CD4-positive, alpha-beta T cell (primary cell): ENCODE data around the gene GLOD4. TPM values are rescaled to one million over a fixed set of nuclear protein-coding genes. Genes with fewer than 3 reads are reported as not detected.

ENCODE experiments used
- ATAC-seq: fragments of 200-7000 bp; cut with Tn5 transposase; one replicate; pipeline ENCODE4 v1.10.0; 2022; ENCODE audit warnings: mild to moderate bottlenecking; ENCODE audit not compliant: poor library complexity
- CTCF ChIA-PET: fragments of 350-600 bp; sonication (Branson Sonifier 250); formaldehyde crosslinking; loops from one replicate; lab custom pipeline; 2021; ENCODE audit warnings: antibody characterized with exemption, inconsistent platforms; lab: Charles Lee
- POLR2A ChIA-PET: fragments of 350-600 bp; sonication (Branson Sonifier 250); formaldehyde crosslinking; loops from one replicate; lab custom pipeline; 2021; ENCODE audit warnings: antibody characterized with exemption, inconsistent platforms; lab: Charles Lee
- DNase-seq, 14 experiments: peaks; one replicate each; pipeline ENCODE4 v3.0.0-alpha.2; 2013 to 2020; ENCODE audit warnings: mixed read lengths in 2 of 14
- H3K27ac ChIP-seq, 2 donors: one replicate each; pipeline versions ENCODE4 v1.5.1 to v1.7.0; 2013; ENCODE audit warnings: low read length in 2 of 2, low read depth in 1 of 2, mild to moderate bottlenecking in 1 of 2
- H3K27me3 ChIP-seq, 2 experiments: 1 replicate in 1 of 2; 2 replicates in 1 of 2; pipeline versions ENCODE4 v1.6.1 to v1.7.0; 2013; ENCODE audit warnings: low read length in 2 of 2, control low read depth in 1 of 2, mild to moderate bottlenecking in 1 of 2, moderate library complexity in 1 of 2; ENCODE audit not compliant: insufficient read depth in 2 of 2, control insufficient read depth in 1 of 2
- H3K36me3 ChIP-seq: one replicate; pipeline ENCODE4 v1.6.1; 2013; ENCODE audit warnings: low read length, control low read depth; ENCODE audit not compliant: insufficient read depth
- H3K4me1 ChIP-seq: one replicate; pipeline ENCODE4 v1.6.1; 2013; ENCODE audit warnings: low read length, control low read depth; ENCODE audit not compliant: insufficient read depth
- H3K4me3 ChIP-seq: one replicate; pipeline ENCODE4 v1.5.1; 2013; ENCODE audit warnings: mild to moderate bottlenecking, low read length, moderate library complexity
- H3K9me3 ChIP-seq, 2 experiments: 1 replicate in 1 of 2; 2 replicates in 1 of 2; pipeline versions ENCODE4 v1.6.1 to v1.7.0; 2013; ENCODE audit warnings: low read length in 2 of 2, mild to moderate bottlenecking in 2 of 2, control low read depth in 1 of 2, moderate library complexity in 1 of 2; ENCODE audit not compliant: control insufficient read depth in 1 of 2, insufficient read depth in 1 of 2
- H3K27ac Mint-ChIP-seq: one replicate; pipeline ENCODE4 v1.8.0; 2020; ENCODE audit warnings: mixed read lengths
- H3K27me3 Mint-ChIP-seq: one replicate; pipeline ENCODE4 v1.8.0; 2021; ENCODE audit warnings: mixed read lengths
- H3K36me3 Mint-ChIP-seq: one replicate; pipeline ENCODE4 v1.8.0; 2021; ENCODE audit warnings: low read depth, mixed read lengths
- H3K4me1 Mint-ChIP-seq: one replicate; pipeline ENCODE4 v1.8.0; 2021; ENCODE audit warnings: low read depth, mixed read lengths
- H3K4me3 Mint-ChIP-seq: one replicate; pipeline ENCODE4 v1.8.0; 2020; ENCODE audit warnings: mild to moderate bottlenecking, mixed read lengths
- H3K9me3 Mint-ChIP-seq: one replicate; pipeline ENCODE4 v1.8.0; 2020; ENCODE audit warnings: mixed read lengths
- intact Hi-C, 2 experiments: fragments of 100-400 bp; cut with DNase I in 1 of 2; cut with micrococcal nuclease in 1 of 2; formaldehyde crosslinking; loops; one replicate each; pipeline versions ENCODE4 v1.15.1 to v1.9.0; 2023 to 2025; cut with DNase I, micrococcal nuclease
- total RNA-seq, 174 experiments: library from RNA in 2 of 174; stranded (reverse) in 2 of 174; gene quantifications; one replicate each; pipeline ENCODE4 v1.2.3 and lab custom pipeline; 2021 to 2026
- TF ChIP-seq, protein P1 (sequence below): fragments of 200-600 bp; IDR thresholded peaks from one replicate; pipeline ENCODE4 v1.8.0; 2022; ENCODE audit warnings: antibody characterized with exemption, mild to moderate bottlenecking

Gene GLOD4
- total RNA-seq, 2 experiments from 2014 or later = 88.0 to 89.3 TPM

GRCh38 chr17:718075-718474, 64.0 kb downstream of the GLOD4 start:
- ATAC-seq (no peak), DNase-seq (no peak)
- Mint-ChIP-seq H3K9me3 (no peaks in the 10 kb centered on the region), H3K4me1 (peaks cover 15% of the 10 kb centered on the region), H3K27me3 (no peaks in the 10 kb centered on the region), H3K4me3 (no peak overlapping the region), H3K27ac (no peak overlapping the region), H3K36me3 (peaks cover 9% of the 10 kb centered on the region)
- Histone ChIP-seq H3K27ac (no peak overlapping the region), H3K36me3 (no peaks in the 10 kb centered on the region), H3K4me1 (peaks cover 23% of the 10 kb centered on the region), H3K27me3 (no peaks in the 10 kb centered on the region), H3K9me3 (no peaks in the 10 kb centered on the region), H3K4me3 (no peak overlapping the region)
- CTCF ChIA-PET = interaction anchor here (1.3 kb wide), 1 partner anchor 278 kb away, joined by 4 read pairs; the partner anchor contains the start of gene TIMM22
- TF ChIP-seq, protein P1, sequence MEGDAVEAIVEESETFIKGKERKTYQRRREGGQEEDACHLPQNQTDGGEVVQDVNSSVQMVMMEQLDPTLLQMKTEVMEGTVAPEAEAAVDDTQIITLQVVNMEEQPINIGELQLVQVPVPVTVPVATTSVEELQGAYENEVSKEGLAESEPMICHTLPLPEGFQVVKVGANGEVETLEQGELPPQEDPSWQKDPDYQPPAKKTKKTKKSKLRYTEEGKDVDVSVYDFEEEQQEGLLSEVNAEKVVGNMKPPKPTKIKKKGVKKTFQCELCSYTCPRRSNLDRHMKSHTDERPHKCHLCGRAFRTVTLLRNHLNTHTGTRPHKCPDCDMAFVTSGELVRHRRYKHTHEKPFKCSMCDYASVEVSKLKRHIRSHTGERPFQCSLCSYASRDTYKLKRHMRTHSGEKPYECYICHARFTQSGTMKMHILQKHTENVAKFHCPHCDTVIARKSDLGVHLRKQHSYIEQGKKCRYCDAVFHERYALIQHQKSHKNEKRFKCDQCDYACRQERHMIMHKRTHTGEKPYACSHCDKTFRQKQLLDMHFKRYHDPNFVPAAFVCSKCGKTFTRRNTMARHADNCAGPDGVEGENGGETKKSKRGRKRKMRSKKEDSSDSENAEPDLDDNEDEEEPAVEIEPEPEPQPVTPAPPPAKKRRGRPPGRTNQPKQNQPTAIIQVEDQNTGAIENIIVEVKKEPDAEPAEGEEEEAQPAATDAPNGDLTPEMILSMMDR = no peak
- intact Hi-C loops = no loop called here
- POLR2A ChIA-PET = interaction anchor here (1.3 kb wide), 1 partner anchor 63 kb away, joined by 4 read pairs; the partner anchor contains the start of genes GLOD4 and MRM3

Other genes with a start within 250 kb of the GLOD4 start
- gene VPS53, start 67.4 kb downstream of the GLOD4 start, total RNA-seq = 10 to 100 TPM; 54.0 to 57.0 TPM
- under 1 TPM; 0.63 to 0.75 TPM for gene TLCD3A, start 49.7 kb downstream of the GLOD4 start, total RNA-seq
- gene GEMIN4, start 30.0 kb downstream of the GLOD4 start, total RNA-seq = 10 to 100 TPM; 16.0 to 18.0 TPM
- 10 to 100 TPM; 40.8 to 44.1 TPM for gene MRM3, start 73 bp upstream of the GLOD4 start, total RNA-seq
- gene NXN, start 197.5 kb upstream of the GLOD4 start, total RNA-seq = under 1 TPM; 0.80 to 0.98 TPM
- gene TIMM22, start 214.8 kb upstream of the GLOD4 start, total RNA-seq = 10 to 100 TPM; 10.2 to 10.9 TPM